ELR (cell line): ENCODE results near the gene BDKRB1.

Experiments
- DNase-seq: peaks from one replicate; pipeline ENCODE4 v3.0.0-alpha.2; 2015; ENCODE audit warnings: low read depth

The BDKRB1 gene

GRCh38 chr14:96255501-96256366, at the start of gene BDKRB1:
Gene BDKRB1 (plus strand): TSS chr14:96256210. CDS start chr14:96263683, 7,473 bp downstream.
- peak; percentile 87 for DNase-seq

DNA sequence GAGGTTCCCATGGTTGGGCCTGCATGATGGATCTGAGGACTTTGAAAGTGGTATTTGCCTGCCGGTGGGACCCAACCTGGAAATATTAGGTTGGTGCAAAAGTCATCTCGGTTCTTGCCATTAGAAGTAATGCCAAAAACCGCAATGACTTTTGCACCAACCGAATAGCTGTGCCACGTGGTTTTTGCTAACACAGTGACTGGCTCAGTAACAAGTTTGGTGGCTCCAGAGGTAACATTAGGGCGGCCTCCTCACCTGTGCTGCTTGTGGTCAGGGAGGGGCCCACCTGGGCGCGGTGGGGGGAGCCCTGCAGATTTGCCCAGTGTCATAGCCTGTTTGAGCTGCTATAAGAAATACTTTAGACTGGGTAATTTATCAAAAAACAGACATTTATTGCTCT, 49.5 kb upstream of the BDKRB1 start:
- DNase-seq = no peak

DNA sequence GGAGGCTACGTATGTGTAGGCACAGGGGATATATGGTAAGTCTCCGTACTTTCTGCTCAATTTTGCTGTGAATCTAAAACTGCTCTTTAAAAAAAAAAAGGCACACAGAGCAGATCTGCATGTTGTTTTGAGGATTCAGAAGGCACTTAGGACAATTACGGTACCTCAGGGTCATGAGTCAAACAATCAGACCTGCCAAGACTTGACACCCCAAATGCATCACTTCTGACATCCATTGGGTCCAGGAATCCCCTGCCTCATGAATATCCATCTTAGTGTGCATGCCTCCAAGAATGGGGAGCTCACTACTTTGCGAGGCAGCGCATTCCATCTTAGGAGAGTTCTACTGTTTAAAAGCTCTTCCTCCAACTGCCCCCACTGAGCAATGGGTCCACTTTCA, 48.3 kb upstream of the BDKRB1 start:
- no peak for DNase-seq

- no peak for DNase-seq
Measured at GRCh38 chr14:96208739-96209138, 47.3 kb upstream of the BDKRB1 start.

DNA sequence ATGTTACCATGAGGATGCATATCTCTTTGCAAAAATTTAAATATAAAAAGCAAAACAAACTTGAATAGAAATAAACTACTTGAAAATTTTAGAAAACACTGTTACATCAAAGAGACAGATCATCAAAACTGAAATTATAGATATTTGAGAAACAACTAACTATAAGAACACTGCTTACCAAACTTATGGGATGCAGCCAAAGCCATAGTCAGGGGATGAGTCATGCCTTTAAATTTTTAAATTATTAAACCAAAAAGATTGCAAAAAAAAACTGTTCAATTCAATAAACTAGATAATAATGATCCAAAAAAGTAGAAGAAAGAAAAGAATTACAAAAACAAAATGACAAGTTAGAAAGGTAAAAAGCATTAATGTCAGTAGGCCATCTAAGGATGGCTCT, 43.9 kb upstream of the BDKRB1 start:
- peak; percentile 29 for DNase-seq

DNA sequence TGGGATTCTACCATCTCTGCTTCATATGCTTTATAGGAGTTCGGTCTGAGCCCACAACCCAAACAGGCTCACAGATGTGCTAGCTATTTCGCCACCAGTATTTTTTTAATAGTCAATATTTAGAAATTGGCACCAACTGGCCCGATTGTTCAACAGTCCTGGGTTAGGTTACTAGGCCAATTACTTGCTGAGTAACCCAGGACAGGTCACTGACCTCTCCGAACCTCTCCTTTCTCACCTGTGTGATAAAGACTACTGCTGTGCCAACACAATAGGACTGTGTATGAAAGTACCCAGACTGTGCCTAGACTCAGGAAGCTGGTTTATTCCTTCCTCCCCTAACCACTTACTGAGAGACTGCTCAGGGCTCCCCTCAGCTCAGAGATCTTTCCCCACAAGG, 43.1 kb upstream of the BDKRB1 start:
- DNase-seq = no peak

GRCh38 chr14:96213871-96214465, 42.0 kb upstream of the BDKRB1 start:
- no peak for DNase-seq

GRCh38 chr14:96214793-96215192, 41.2 kb upstream of the BDKRB1 start:
- no peak for DNase-seq

- no peak for DNase-seq
Measured at GRCh38 chr14:96215452-96216244, 40.4 kb upstream of the BDKRB1 start.

DNA sequence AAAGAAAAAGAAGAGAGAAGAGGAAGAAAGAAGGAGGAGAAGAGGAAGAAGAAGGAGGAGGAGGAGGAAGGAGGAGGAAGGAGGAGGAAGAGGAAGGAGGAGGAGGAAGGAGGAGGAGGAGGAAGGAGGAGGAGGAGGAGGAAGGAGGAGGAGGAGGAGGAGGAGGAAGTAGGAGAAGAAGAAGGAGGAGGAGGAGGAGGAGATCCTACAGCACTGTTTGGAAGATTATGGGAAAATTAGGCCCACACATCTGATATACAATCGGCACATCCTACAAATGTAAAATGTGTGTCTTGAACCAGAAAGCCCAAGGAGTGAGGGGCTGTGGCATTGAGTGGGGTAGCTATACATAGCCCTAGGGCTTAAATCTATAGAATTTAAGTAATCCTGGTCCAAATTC, 39.4 kb upstream of the BDKRB1 start:
- no peak for DNase-seq

DNA sequence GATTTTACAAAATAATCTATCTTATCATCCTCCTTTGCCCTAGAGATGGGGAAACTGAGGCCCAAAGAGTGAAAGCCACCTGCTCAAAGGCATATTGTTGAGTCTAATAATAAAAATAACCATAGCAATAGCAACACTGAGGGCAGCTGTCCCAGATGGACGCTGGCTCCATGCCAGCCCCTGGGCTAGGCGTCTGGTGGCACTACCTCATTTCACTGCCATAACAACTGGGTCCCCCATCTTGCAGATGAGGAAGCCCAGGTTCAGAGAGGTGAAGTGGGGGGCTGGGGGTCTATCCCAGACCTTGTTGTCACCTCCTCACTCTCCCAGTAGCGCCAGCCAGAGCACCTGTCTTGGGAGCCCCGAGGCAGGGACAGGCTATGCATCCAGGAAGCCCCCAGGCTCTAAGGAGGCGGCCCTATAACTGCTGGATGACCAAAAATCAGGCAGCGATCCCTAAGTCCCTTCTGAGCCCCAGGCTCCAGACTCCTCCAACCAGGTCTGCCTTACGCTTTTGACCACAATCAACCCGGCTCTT, 38.6 kb upstream of the BDKRB1 start:
- DNase-seq = no peak

- DNase-seq = no peak
Measured at GRCh38 chr14:96221109-96221650, 34.8 kb upstream of the BDKRB1 start.

GRCh38 chr14:96221841-96222240, 34.2 kb upstream of the BDKRB1 start:
- DNase-seq = no peak

GRCh38 chr14:96224480-96225096, 31.4 kb upstream of the BDKRB1 start:
- no peak for DNase-seq

GRCh38 chr14:96225213-96225612, 30.8 kb upstream of the BDKRB1 start:
- DNase-seq = no peak

DNA sequence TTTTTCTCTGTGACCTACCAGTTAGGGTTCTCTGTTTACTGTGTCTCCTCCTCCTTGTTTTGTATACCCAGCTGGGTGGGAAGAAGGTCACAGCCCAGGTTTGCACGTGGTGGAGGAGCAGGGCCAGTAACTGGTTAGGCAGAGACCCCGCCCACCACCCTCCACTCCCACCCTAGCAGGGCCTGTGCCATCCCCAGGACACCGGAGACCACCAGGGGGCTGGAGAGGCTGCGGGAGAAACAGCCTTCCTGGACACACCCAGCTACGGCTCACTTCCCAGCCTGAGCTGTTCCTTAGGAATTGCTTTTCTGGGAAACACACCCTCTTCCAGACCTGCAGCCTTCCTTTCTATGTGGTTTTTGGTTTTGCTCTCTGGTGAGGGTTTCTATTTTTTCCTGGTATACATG, 30.3 kb upstream of the BDKRB1 start:
- peak; percentile 80 for DNase-seq

DNA sequence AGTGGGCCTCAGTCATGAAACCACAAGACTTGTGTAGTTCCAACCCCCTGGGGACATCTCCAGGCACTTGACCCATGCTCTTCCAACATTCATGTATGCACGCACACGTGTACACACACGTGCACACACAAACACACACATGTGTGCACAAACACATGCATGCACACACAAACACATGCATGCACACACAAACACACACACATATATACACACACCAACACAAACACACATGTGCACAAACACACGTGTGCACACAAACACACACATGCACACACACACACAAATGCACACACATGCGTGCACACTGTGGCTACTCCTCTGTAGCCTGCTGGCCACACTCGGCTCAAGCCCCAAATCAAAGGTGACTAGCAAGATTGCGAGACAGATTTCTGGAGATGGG, 28.6 kb upstream of the BDKRB1 start:
- DNase-seq = no peak

DNA sequence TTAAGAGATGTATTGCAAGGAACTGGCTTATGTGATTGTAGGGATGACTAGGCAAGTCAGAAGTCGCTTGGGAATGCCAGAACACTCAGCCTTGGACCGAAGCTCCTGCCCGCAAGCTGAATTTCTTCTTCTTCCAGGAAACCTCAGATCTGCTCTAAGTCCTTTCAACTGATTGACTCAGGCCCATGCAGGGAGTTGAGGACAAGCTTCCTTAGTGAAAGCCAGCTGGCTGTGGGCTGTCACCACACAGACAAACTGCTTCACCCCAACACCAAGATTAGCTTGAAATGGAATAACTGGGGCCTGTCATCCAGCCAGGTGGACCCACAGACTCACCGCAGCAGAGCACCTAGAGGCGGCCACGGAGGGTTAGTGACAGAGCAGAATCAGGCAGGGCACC, 26.7 kb upstream of the BDKRB1 start:
- DNase-seq = no peak

- no peak for DNase-seq
Measured at GRCh38 chr14:96231056-96231455, 25.0 kb upstream of the BDKRB1 start.

- no peak for DNase-seq
Measured at GRCh38 chr14:96231526-96232130, 24.4 kb upstream of the BDKRB1 start.

DNA sequence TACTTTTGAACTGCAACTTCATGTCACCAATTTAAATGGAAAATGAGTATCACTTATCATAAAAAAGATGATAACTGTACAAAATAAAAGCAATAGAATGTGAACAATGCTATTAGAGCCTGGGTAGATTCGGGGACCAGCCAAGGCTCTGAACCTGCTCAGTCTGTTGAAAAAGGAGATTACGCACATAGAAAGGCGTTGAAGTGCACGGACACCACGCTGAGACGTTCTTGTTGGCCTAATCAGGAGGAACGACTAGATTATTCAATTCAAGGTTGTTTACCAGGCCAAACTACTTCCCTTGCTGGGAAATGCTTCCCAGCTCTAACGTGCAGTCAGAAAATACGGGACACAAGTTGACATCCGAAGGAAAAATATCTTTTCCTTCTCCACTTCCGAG, 23.5 kb upstream of the BDKRB1 start:
- DNase-seq = no peak
